ENCODE data around the gene APLP2. TPM values are rescaled to one million over a fixed set of nuclear protein-coding genes. Genes with fewer than 3 reads are reported as not detected.

APLP2 gene
- total RNA-seq, 2 experiments from 2014 or later, result 25.5 to 29.8 TPM

DNA sequence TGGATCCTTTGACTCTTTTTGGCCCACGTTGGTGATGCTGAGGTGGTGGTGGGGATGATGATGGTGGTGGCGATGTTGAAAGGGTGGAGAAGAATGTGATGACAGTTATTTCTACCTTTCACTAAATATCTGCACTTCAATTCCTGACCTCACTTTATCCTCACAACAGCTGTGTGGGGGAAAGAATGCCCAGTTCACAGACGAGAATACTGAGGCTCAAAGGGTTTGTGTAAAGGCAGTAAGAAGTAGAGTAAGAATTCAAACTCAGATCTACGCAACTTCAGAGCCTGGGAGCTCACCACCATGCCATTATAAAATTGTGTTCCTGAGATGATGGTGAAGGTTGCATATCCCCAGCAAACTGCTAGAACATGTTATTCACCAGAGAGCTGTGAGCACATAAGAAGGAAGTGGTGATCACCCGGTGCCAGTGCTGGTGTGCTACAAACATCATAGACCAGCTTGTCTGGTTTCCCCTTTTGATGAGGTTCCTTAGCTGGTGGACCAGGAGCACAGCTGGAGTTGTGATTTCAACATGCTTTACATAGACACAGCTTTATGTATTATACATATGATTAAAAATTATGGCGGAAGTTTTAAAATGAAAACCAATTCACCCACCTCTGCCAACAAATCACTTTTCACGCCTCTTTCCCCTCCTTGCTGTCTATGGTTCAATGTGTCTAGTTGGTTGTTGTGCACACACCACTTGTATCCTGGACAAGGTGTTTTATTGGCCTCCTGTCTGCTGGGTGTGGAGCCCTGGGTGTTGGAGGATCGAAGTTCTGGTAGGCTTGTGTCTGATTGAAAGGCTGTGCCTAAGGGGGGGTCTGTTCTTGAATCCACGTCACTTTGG, 96.1 kb downstream of the APLP2 start:
- CTCF ChIA-PET, result interaction anchor here (0.6 kb wide), 1 partner anchor 477 kb away, joined by 3 read pairs; no protein-coding TSS in a partner anchor
- Mint-ChIP-seq H3K4me3 (no peak overlapping the region), H3K36me3 (ENCODE audit: low read depth) (no peaks in the 10 kb centered on the region), H3K4me1 (ENCODE audit: low read depth) (no peaks in the 10 kb centered on the region), H3K27me3 (peaks cover 37% of the 10 kb centered on the region), H3K9me3 (no peaks in the 10 kb centered on the region), H3K27ac (no peak overlapping the region)
- intact Hi-C loops (cut with micrococcal nuclease), result no loop called here
- POLR2A ChIA-PET, result no interaction called here
- TF ChIP-seq CTCF (IDR thresholded peaks at IDR 0.05), result no peak
- no peak for ATAC-seq
- DNase-seq, result no peak

- H3K9me3 Mint-ChIP-seq, result no peaks in the 10 kb centered on the region
- ChIA-PET CTCF (no interaction called here), POLR2A (no interaction called here)
- no peaks in the 10 kb centered on the region for H3K36me3 Mint-ChIP-seq (ENCODE audit: low read depth)
- peaks cover 33% of the 10 kb centered on the region for H3K27me3 Mint-ChIP-seq
- H3K4me3 Mint-ChIP-seq, result no peak overlapping the region
- intact Hi-C loops (cut with micrococcal nuclease), result no loop called here
- no peaks in the 10 kb centered on the region for H3K4me1 Mint-ChIP-seq (ENCODE audit: low read depth)
- no peak for TF ChIP-seq CTCF (IDR thresholded peaks at IDR 0.05)
- H3K27ac Mint-ChIP-seq, result no peak overlapping the region
- ATAC-seq (no peak), DNase-seq (no peak)
These were observed 96.7 kb downstream of the APLP2 start for GRCh38 chr11:130166457-130166784.

DNA sequence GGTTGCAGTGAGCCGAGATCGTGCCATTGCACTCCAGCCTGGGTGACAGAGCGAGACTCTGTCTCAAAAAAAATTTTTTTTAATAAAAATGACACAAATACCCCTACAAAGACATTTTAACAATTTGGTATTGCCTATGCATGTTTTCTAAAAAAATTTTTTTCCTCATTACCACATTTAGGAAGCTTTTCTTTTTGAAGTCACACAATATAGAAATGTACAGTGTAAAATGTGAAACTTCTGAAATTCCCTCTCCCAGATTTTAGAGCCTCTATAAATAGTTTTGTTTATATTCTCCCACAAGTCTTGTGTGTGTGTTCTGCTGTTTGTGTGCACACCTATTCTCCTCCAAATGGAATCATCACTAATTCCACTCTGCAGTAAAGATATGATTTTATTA, 97.5 kb downstream of the APLP2 start:
- no peak for ATAC-seq
- no peak for TF ChIP-seq CTCF (IDR thresholded peaks at IDR 0.05)
- no peak for DNase-seq

GRCh38 chr11:130168105-130168504, 98.4 kb downstream of the APLP2 start:
- DNase-seq (no peak), ATAC-seq (no peak)
- Mint-ChIP-seq H3K4me3 (no peak overlapping the region), H3K4me1 (ENCODE audit: low read depth) (no peaks in the 10 kb centered on the region), H3K36me3 (ENCODE audit: low read depth) (no peaks in the 10 kb centered on the region), H3K27ac (no peak overlapping the region), H3K27me3 (peaks cover 22% of the 10 kb centered on the region), H3K9me3 (no peaks in the 10 kb centered on the region)
- POLR2A ChIA-PET, result no interaction called here
- TF ChIP-seq CTCF (IDR thresholded peaks at IDR 0.05), result no peak
- intact Hi-C loops (cut with micrococcal nuclease), result no loop called here
- CTCF ChIA-PET, result interaction anchor here (0.9 kb wide), 1 partner anchor 36 kb away, joined by 3 read pairs; no protein-coding TSS in a partner anchor

More for the DNA sequence above, 97.5 kb downstream of the APLP2 start:
- H3K36me3 Mint-ChIP-seq (ENCODE audit: low read depth), result no peaks in the 10 kb centered on the region
- no peak overlapping the region for H3K27ac Mint-ChIP-seq
- POLR2A ChIA-PET, result no interaction called here
- H3K27me3 Mint-ChIP-seq, result peaks cover 28% of the 10 kb centered on the region
- H3K4me1 Mint-ChIP-seq (ENCODE audit: low read depth), result no peaks in the 10 kb centered on the region
- CTCF ChIA-PET, result no interaction called here
- H3K9me3 Mint-ChIP-seq, result no peaks in the 10 kb centered on the region
- intact Hi-C loops (cut with micrococcal nuclease), result no loop called here
- H3K4me3 Mint-ChIP-seq, result no peak overlapping the region

DNA sequence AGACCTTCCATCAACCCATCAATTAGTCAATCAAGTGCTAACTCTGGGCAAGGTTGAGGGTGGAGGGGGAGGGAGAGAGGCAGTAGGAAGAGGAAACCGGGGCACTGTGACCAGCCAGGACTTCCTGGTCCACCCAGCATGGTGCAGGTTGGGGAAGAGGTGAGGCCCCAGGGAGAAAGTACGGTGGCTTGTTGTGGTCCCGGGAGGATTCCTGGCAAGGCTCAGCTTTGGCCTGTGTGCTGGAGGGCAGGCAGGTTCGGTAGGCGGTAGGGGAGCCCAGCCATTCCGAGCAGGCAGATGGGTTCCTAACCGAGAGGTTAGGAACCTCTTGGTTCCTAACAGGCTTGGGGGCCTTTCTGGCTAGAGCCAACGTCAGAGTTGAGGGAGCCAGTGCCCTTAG, 100.7 kb downstream of the APLP2 start:
- Mint-ChIP-seq H3K27me3 (peaks cover 13% of the 10 kb centered on the region), H3K36me3 (ENCODE audit: low read depth) (no peaks in the 10 kb centered on the region), H3K27ac (no peak overlapping the region), H3K9me3 (peaks cover 8% of the 10 kb centered on the region), H3K4me3 (no peak overlapping the region), H3K4me1 (ENCODE audit: low read depth) (no peaks in the 10 kb centered on the region)
- DNase-seq (no peak), ATAC-seq (no peak)
- POLR2A ChIA-PET, result no interaction called here
- intact Hi-C loops (cut with micrococcal nuclease), result no loop called here
- no peak for TF ChIP-seq CTCF (IDR thresholded peaks at IDR 0.05)
- CTCF ChIA-PET, result no interaction called here

Data from activated CD8-positive, alpha-beta T cell treated with anti-CD3 and anti-CD28 coated beads for 36 hours (primary cell).